HG02852 (cell line): ENCODE measurements around the gene TSPAN18.

Source experiments
- ATAC-seq: cut with Tn5 transposase; IDR thresholded peaks from one replicate; pipeline ENCODE4 v1.9.1; 2021; ENCODE audit warnings: mild to moderate bottlenecking, moderate library complexity; ENCODE audit not compliant: unreplicated experiment

TSPAN18 gene

GRCh38 chr11:44950031-44950624, 223.4 kb downstream of the TSPAN18 start:
- no peak for ATAC-seq

GRCh38 chr11:44950625-44951476, 224.1 kb downstream of the TSPAN18 start, which contains the start of gene TP53I11:
TSS of gene TP53I11 (minus strand) at chr11:44950883. CDS start at chr11:44938335, 12,548 bp downstream.
- ATAC-seq: no peak

GRCh38 chr11:44952082-44952481, 225.3 kb downstream of the TSPAN18 start:
- ATAC-seq: no peak

- no peak for ATAC-seq
Measured at GRCh38 chr11:44952500-44953260, 225.9 kb downstream of the TSPAN18 start.

GRCh38 chr11:44954051-44954906, 227.5 kb downstream of the TSPAN18 start:
- no peak for ATAC-seq

- no peak for ATAC-seq
Measured at GRCh38 chr11:44955015-44955738, 228.4 kb downstream of the TSPAN18 start.

GRCh38 chr11:44957040-44957515, 230.3 kb downstream of the TSPAN18 start:
- ATAC-seq: no peak

- no peak for ATAC-seq
Measured at GRCh38 chr11:44957776-44958564, 231.2 kb downstream of the TSPAN18 start.

- no peak for ATAC-seq
Measured at GRCh38 chr11:44959064-44959463, 232.3 kb downstream of the TSPAN18 start.

- no peak for ATAC-seq
Measured at GRCh38 chr11:44960200-44960845, 233.6 kb downstream of the TSPAN18 start.

- ATAC-seq: no peak
Measured at GRCh38 chr11:44962464-44962863, 235.7 kb downstream of the TSPAN18 start.

GRCh38 chr11:44963136-44963535, 236.4 kb downstream of the TSPAN18 start:
- no peak for ATAC-seq

- no peak for ATAC-seq
Measured at GRCh38 chr11:44963948-44964347, 237.2 kb downstream of the TSPAN18 start.

- no peak for ATAC-seq
Measured at GRCh38 chr11:44964526-44965209, 237.9 kb downstream of the TSPAN18 start.

GRCh38 chr11:44966694-44967093, 239.9 kb downstream of the TSPAN18 start:
- ATAC-seq: no peak

- no peak for ATAC-seq
Measured at GRCh38 chr11:44967930-44968496, 241.3 kb downstream of the TSPAN18 start.

- ATAC-seq: no peak
Measured at GRCh38 chr11:44968510-44968909, 241.7 kb downstream of the TSPAN18 start.
